ENCODE measurements around the gene NUDT3.

- TF ChIP-seq CTCF (IDR thresholded peaks at IDR 0.05), result no peak
- TF ChIP-seq POLR2A (IDR thresholded peaks at IDR 0.05), result no peak
- TF ChIP-seq EP300 (IDR thresholded peaks at IDR 0.05; ENCODE audit: low read depth), result no peak
- TF ChIP-seq POLR2AphosphoS5 (IDR thresholded peaks at IDR 0.05), result no peak
Measured at GRCh38 chr6:34377984-34378383, 14.5 kb downstream of the NUDT3 start.

All from transverse colon (tissue), 4 donors.